Smooth muscle cell of the brain vasculature (primary cell): ENCODE results near the gene PRR29.
"Not testable (repeated sequence)": the region's sequence is repeated elsewhere in the genome, so short reads cannot be mapped to it uniquely, and the experiment has no call there.

Experiments used
- DNase-seq: peaks from one replicate; pipeline ENCODE4 v3.0.0-alpha.2; 2012; ENCODE audit warnings: low read depth, low spot score

PRR29 gene

GRCh38 chr17:63997341-63998048 is 656 bp upstream of the PRR29 start:
- no peak for DNase-seq

- no peak for DNase-seq
Observed at GRCh38 chr17:63998721-63999679, 849 bp downstream of the PRR29 start.

- DNase-seq, result no peak
Observed at GRCh38 chr17:63999680-64000531, 1.8 kb downstream of the PRR29 start.

- DNase-seq, result no peak
Observed at GRCh38 chr17:64001091-64001579, 3.0 kb downstream of the PRR29 start.

GRCh38 chr17:64001763-64002529 is 3.8 kb downstream of the PRR29 start:
- DNase-seq, result no peak

GRCh38 chr17:64002658-64003525 is 4.7 kb downstream of the PRR29 start:
- no peak for DNase-seq

- no peak for DNase-seq
Observed at GRCh38 chr17:64003526-64004121, 5.5 kb downstream of the PRR29 start.

- no peak for DNase-seq
Observed at GRCh38 chr17:64004218-64004770, 6.1 kb downstream of the PRR29 start.

- no peak for DNase-seq
Observed at GRCh38 chr17:64004903-64005733, 7.0 kb downstream of the PRR29 start.

- no peak for DNase-seq
Observed at GRCh38 chr17:64005734-64006167, 7.6 kb downstream of the PRR29 start.

GRCh38 chr17:64006361-64007088 is 8.4 kb downstream of the PRR29 start:
- DNase-seq, result no peak

- not testable (repeated sequence) for DNase-seq
Observed at GRCh38 chr17:64007089-64007837, 9.1 kb downstream of the PRR29 start.

GRCh38 chr17:64007838-64008282 is 9.7 kb downstream of the PRR29 start:
- DNase-seq, result no peak

GRCh38 chr17:64008346-64008745 is 10.2 kb downstream of the PRR29 start:
- DNase-seq, result no peak

GRCh38 chr17:64008830-64009229 is 10.7 kb downstream of the PRR29 start:
- no peak for DNase-seq

GRCh38 chr17:64009571-64010402 is 11.6 kb downstream of the PRR29 start:
- no peak for DNase-seq
